Neural crest cell (in vitro differentiated cells): ENCODE data around the gene PLA2G2A. TPM values are rescaled to one million over a fixed set of nuclear protein-coding genes. Genes with fewer than 3 reads are reported as not detected.

Source experiments
- DNase-seq: peaks from one replicate; pipeline ENCODE4 v3.0.0; 2021; ENCODE audit warnings: low read depth, mixed read lengths, low spot score
- H3K27ac Mint-ChIP-seq: one replicate; pipeline ENCODE4 v1.8.0; 2021; ENCODE audit warnings: mild to moderate bottlenecking, mixed read lengths; ENCODE audit not compliant: unreplicated experiment
- H3K27me3 Mint-ChIP-seq: 2 replicates; pipeline ENCODE4 v1.8.0; 2021; ENCODE audit warnings: low read depth, mild to moderate bottlenecking, mixed read lengths
- H3K36me3 Mint-ChIP-seq: 2 replicates; pipeline ENCODE4 v1.8.0; 2021; ENCODE audit warnings: low read depth, mild to moderate bottlenecking, mixed read lengths
- H3K4me1 Mint-ChIP-seq: 2 replicates; pipeline ENCODE4 v1.8.0; 2021; ENCODE audit warnings: mixed read lengths
- H3K4me3 Mint-ChIP-seq: one replicate; pipeline ENCODE4 v1.8.0; 2021; ENCODE audit warnings: mild to moderate bottlenecking, mixed read lengths
- H3K9me3 Mint-ChIP-seq: 2 replicates; pipeline ENCODE4 v1.8.0; 2021; ENCODE audit warnings: mixed read lengths
- CTCF ChIP-seq: fragments of 200-600 bp; sonication (generic); conservative IDR thresholded peaks from 2 replicates; pipeline ENCODE4 v1.5.0; 2021; ENCODE audit warnings: antibody characterized with exemption, mild to moderate bottlenecking
- total RNA-seq: library from RNA; stranded (reverse); gene quantifications from 2 replicates; pipeline ENCODE4 v1.2.1, GENCODE V29; 2021

The PLA2G2A gene
- total RNA-seq, 1 donor from 2014 or later = not detected

GRCh38 chr1:19946331-19946751, 33.1 kb downstream of the PLA2G2A start:
- no peak for DNase-seq
- Mint-ChIP-seq H3K4me3 (no peak overlapping the region), H3K9me3 (no peaks in the 10 kb centered on the region), H3K27me3 (no peaks in the 10 kb centered on the region), H3K27ac (no peak overlapping the region), H3K4me1 (peaks cover 7% of the 10 kb centered on the region), H3K36me3 (peaks cover 3% of the 10 kb centered on the region)
- TF ChIP-seq CTCF = no peak

- TF ChIP-seq CTCF = no peak
- Mint-ChIP-seq H3K36me3 (peaks cover 3% of the 10 kb centered on the region), H3K4me3 (no peak overlapping the region), H3K4me1 (peaks cover 11% of the 10 kb centered on the region), H3K9me3 (peaks cover 3% of the 10 kb centered on the region), H3K27me3 (no peaks in the 10 kb centered on the region), H3K27ac (no peak overlapping the region)
- DNase-seq = no peak
These were observed 33.5 kb downstream of the PLA2G2A start for GRCh38 chr1:19945914-19946313.

- H3K36me3 Mint-ChIP-seq = peaks cover 3% of the 10 kb centered on the region
- H3K27me3 Mint-ChIP-seq = no peaks in the 10 kb centered on the region
- H3K4me3 Mint-ChIP-seq = no peak overlapping the region
- peaks cover 4% of the 10 kb centered on the region for H3K9me3 Mint-ChIP-seq
- no peak for DNase-seq
- peaks cover 18% of the 10 kb centered on the region for H3K4me1 Mint-ChIP-seq
- no peak overlapping the region for H3K27ac Mint-ChIP-seq
- no peak for TF ChIP-seq CTCF
These were observed 36.8 kb downstream of the PLA2G2A start for GRCh38 chr1:19942657-19943056.

GRCh38 chr1:19942088-19942487, 37.3 kb downstream of the PLA2G2A start:
- peaks cover 4% of the 10 kb centered on the region for H3K9me3 Mint-ChIP-seq
- H3K36me3 Mint-ChIP-seq = peaks cover 3% of the 10 kb centered on the region
- H3K4me1 Mint-ChIP-seq = peaks cover 18% of the 10 kb centered on the region
- TF ChIP-seq CTCF = no peak
- no peak for DNase-seq
- H3K27ac Mint-ChIP-seq = peak overlapping the region; percentile 62
- no peaks in the 10 kb centered on the region for H3K27me3 Mint-ChIP-seq
- no peak overlapping the region for H3K4me3 Mint-ChIP-seq

- peaks cover 20% of the 10 kb centered on the region for H3K4me1 Mint-ChIP-seq
- no peaks in the 10 kb centered on the region for H3K27me3 Mint-ChIP-seq
- no peak for TF ChIP-seq CTCF
- H3K27ac Mint-ChIP-seq = no peak overlapping the region
- peaks cover 4% of the 10 kb centered on the region for H3K9me3 Mint-ChIP-seq
- H3K4me3 Mint-ChIP-seq = no peak overlapping the region
- no peak for DNase-seq
- H3K36me3 Mint-ChIP-seq = peaks cover 3% of the 10 kb centered on the region
These were observed 38.2 kb downstream of the PLA2G2A start for GRCh38 chr1:19941206-19941568.
